ENCODE data around the gene TMEM168. TPM values are rescaled to one million over a fixed set of nuclear protein-coding genes. Genes with fewer than 3 reads are reported as not detected.

TMEM168 gene
- total RNA-seq, 4 donors from 2014 or later: 20.0 to 28.0 (median 23.4) TPM

DNA sequence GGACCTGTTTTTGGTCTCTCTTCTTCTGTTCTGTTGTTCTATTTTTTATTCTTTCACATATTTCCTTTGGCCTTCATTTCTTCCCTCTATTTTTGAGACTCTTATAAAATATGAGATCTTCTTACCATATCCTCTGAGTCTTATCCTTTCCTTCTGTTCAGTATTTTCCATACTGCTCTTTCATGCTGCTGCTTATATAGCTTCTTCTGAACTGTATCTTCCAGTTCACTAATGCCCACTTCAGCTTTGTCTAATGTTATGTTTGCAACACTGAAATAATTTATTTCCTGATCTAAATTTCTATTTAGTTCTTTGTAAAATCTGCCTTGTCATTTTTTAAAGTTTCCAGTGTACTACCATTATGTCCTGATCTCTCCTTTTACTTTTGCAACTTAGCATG, 12.8 kb downstream of the TMEM168 start:
- TF ChIP-seq, protein P1, sequence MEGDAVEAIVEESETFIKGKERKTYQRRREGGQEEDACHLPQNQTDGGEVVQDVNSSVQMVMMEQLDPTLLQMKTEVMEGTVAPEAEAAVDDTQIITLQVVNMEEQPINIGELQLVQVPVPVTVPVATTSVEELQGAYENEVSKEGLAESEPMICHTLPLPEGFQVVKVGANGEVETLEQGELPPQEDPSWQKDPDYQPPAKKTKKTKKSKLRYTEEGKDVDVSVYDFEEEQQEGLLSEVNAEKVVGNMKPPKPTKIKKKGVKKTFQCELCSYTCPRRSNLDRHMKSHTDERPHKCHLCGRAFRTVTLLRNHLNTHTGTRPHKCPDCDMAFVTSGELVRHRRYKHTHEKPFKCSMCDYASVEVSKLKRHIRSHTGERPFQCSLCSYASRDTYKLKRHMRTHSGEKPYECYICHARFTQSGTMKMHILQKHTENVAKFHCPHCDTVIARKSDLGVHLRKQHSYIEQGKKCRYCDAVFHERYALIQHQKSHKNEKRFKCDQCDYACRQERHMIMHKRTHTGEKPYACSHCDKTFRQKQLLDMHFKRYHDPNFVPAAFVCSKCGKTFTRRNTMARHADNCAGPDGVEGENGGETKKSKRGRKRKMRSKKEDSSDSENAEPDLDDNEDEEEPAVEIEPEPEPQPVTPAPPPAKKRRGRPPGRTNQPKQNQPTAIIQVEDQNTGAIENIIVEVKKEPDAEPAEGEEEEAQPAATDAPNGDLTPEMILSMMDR (IDR thresholded peaks at IDR 0.05; ENCODE audit: low read depth): no peak

DNA sequence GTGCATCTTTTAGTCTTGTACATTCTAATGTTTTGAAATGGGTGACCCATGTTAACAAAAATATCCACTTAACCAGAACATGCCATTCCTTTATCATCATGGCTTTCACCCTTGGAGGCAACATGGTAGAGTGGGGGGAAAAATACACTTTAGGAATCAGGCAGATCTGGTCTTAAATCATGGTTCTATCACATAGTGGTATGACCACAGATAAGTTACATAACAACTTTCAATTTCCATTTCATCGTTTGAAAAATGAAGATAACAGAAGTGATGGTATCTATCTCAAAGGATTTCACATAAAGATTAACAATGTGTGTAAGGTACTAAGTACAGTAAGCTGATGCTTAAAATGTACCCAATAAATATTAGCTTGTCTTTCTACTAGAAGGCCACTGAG, 19.0 kb downstream of the TMEM168 start:
- TF ChIP-seq, protein P1 (IDR thresholded peaks at IDR 0.05; ENCODE audit: low read depth): no peak

DNA sequence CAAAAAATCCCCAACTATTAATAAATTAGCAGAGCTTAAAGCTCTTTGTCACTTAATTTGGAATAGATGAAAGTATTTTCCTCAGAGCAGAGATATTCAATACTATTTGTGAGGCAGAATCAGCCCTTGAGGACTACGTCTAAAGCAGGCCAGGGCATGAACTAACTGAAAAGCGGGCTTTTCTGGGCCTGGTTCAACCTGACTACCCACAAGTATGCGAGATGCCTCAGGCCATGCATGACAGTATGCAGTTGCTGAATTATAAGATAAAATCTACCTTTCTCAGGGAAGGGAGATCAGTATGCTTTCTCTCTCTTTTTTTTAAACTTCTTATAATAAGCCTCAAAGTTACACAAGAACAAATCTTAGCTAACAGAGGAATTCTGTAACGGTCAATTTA, 20.1 kb downstream of the TMEM168 start:
- TF ChIP-seq, protein P1 (IDR thresholded peaks at IDR 0.05; ENCODE audit: low read depth): no peak

DNA sequence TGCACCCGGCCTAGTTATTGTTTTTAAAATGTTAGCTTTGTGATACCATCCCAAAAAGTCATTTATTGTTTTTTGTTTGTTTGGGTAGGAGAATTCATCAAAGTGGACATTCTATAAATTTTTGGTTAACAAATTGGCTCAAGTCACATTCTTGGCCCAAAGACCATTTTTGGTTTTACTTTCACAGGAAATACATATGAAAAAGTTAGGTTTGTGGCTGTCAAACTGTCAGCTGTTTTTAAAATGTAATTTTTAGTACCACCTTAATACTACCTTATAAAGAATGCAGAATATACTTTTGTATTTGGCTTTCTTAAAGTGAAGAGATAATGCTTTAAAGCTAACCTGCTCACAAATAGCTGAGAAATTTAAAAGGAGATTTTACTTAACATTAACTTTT, 25.1 kb downstream of the TMEM168 start:
- TF ChIP-seq, protein P1 (IDR thresholded peaks at IDR 0.05; ENCODE audit: low read depth): no peak

DNA sequence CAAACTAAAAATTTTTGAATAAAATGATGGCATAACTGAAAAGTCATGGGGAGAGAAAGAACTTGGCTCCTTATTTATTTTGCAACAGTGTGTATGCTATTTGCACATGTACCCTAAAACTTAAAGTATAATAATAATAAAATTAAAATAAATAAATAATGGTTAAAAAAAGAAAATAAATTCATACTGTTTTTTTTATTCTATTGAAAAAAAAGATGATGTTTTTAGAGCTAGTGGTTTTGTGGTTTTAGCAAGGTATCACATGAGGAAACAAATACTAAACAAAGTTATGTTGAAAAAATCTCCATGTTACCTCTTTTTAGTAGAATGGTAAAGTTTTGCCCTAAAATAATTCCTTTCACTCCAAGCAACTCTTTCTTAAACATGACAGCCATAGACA, 26.2 kb downstream of the TMEM168 start:
- TF ChIP-seq, protein P1 (IDR thresholded peaks at IDR 0.05; ENCODE audit: low read depth): no peak

DNA sequence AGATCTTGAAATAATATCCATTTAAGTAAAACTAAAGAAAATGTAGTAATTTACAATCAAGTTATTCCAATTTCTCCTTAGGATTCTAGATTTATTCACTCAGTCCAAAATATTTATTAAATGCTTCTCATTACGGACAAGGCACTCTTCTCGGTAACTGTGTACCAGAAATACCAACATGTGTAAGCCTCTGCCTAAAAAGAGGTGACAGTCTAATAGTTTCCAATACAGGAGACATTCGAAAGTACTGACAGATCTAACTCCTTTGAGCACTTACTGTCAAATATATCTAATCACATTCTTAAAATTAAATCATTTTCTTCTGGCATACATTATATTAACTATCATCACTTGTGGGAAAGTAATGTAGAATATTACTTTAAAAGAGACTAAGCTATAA, 26.9 kb downstream of the TMEM168 start:
- TF ChIP-seq, protein P1 (IDR thresholded peaks at IDR 0.05; ENCODE audit: low read depth): no peak

DNA sequence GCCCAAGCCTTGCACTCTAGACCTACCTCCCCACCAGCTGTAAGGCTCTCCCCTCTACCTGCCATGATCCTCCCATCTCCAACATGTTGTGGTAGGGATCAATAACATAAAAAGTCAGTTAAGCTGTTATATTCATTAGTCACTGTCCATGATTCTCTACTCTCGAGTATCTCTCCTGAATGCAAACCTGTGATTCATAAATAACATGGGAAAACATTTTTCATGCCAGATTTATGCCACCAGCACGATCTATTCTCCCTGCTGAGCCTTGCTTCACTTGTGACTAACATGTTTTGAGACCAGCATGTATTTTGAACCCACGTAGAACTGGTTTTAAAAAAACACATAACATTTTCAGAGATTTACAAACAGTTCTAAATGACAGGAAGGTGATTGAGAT, 30.3 kb downstream of the TMEM168 start:
- TF ChIP-seq, protein P1 (IDR thresholded peaks at IDR 0.05; ENCODE audit: low read depth): no peak
